ENCODE measurements around the gene PANK1.

Gene PANK1

GRCh38 chr10:89615112-89615511 lies 29.9 kb downstream of the PANK1 start:
- no peak for DNase-seq

DNA sequence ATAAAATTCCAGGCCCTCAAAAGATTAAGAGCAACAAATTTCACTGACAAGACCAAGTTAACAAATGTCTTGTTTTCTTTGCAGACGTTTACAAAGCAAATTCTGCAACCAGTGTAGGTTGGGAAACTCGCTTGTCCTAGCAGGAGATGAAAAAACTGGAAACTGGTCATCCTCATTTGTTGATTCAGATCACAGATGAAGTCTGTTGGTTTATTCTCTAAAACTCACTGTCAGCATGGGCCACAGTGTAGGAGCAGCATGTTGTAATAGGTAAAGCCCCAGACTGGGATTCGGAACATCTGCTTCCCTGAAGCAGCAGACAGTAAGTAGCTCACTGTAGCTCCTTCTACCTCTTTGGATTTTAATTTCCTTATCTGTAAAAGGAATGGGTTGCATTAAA lies 31.5 kb downstream of the PANK1 start:
- DNase-seq, result no peak

- DNase-seq, result no peak
Measured at GRCh38 chr10:89611282-89611681, 33.8 kb downstream of the PANK1 start.

- DNase-seq, result no peak
Measured at GRCh38 chr10:89609833-89610346, 35.2 kb downstream of the PANK1 start.

GRCh38 chr10:89604200-89604599 lies 40.8 kb downstream of the PANK1 start:
- DNase-seq, result no peak

GRCh38 chr10:89602919-89603318 lies 42.1 kb downstream of the PANK1 start:
- DNase-seq, result no peak

DNA sequence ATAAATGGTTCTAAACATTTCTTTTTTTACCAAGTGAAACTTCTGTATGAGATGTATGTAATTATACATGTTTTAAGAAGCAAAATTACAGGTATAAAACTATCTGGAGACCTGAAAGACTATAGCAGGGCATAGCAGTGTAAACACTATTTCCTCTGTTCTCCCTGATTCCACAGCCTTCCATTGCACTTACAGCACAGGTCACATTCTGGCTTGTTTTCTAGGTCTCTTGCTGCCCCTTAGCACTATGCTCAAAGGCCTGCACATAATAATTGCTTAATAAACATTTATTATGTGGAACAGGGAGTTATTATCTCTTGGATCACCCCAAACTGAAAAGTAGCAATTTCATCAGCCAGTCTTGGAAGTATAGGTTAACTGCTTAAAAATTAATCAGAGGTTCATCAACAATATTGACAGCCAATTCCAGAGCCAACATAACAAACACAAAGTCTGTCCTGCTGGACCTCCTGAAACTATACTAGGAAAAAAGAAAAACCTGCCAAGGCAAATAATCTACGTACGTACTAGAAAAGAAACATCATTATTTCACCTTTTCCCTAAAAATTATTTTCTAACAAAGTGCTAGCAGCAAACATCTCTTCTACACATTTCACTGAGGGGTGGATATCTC lies 43.2 kb downstream of the PANK1 start:
- no peak for DNase-seq

DNA sequence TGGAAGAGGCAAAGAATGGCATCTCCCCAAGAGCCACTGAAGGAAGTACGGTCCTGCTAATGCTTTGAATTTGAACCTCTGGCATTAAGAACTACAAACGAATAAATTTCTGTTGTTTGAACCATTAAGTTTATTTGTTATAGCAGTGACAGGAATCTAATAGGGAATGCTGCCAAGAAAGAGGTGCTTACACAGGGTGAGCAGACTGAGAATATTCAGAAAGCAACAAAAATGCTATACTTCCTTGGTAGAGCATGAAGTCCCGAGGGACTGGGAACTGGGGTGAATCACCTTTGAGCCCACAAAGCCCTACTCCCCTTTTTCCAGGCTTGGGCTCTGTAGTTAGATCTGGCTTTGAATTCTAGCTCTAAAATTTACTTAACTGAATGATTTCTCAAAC lies 45.0 kb downstream of the PANK1 start:
- no peak for DNase-seq

DNA sequence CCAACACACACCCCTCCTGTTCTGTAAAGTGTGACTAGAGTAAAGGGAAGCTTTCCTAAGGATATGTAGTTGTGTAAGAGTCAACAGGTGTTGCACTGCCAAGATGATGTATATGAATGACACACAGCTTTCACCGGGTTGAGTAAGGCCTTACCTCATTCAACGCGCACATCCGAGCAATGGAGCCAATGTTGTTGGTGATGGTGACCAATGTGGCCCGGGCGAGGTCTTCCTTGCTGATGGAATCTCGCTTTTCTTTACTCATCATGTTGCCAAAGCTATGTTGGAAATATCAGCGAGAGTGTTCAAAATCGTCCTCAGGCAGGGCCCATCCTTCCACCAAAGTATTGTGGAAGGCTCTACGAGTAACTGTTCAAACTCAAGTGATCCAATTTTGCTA lies 52.0 kb downstream of the PANK1 start:
- DNase-seq, result no peak

DNA sequence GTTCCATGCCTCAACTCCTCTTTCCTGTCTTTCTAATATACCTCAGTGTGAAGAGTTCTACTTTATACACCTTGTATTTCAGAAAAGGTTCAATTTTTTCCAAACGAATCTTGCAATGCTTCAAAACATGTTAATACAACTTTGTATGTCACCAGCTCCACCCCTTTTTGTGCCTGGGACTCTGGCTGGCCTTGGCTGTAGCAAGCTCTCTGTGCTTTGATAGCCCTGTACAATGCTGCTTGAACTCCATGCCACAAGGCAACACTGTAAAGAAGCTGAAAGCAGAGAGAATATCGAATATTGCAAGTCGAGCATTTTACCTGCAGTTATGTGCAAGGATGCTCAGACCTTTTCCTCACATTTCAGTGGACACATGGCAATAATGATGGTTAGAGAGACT lies 52.5 kb downstream of the PANK1 start:
- no peak for DNase-seq

DNA sequence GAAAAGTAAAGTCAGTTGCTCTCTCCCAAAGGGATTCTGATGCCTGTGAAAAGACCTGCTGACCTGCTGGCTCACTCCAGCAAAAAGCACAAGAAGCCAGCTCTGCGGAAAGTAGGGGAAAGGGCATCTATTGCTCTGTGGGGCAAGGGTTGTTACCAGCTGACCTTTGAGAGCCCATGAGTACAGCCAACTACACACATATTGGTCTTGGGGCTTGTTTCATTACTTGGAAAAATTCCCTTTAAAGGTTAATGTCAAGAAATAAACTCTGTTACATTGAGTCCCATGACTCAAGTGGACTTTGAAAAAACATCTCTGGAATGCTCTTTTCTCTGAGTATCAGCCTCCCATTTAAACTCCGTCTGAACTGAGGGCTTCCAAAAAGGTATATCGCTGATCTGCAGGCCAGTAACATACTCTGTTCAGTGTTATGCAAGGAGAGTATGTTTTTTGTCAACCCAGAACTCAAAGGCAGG lies 53.2 kb downstream of the PANK1 start:
- no peak for DNase-seq

GRCh38 chr10:89591111-89591795 lies 53.8 kb downstream of the PANK1 start:
- DNase-seq, result no peak

DNA sequence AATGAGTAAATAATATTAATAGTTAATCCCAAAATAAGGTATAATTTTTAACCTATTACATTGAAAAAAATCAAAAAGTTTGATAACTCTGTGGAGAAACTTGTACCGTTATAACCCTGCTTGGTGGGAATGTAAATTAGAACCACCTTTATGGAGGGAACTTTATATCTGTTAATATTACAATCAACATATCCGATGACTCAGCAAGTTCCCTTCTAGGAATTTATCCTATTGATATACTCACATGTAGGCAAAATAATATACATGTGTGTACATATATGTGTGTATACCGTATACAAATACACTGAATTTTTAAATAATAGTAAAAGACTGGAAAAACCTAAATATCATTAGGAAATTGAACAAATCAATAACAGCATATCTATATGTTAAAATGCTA lies 54.7 kb downstream of the PANK1 start:
- no peak for DNase-seq

DNA sequence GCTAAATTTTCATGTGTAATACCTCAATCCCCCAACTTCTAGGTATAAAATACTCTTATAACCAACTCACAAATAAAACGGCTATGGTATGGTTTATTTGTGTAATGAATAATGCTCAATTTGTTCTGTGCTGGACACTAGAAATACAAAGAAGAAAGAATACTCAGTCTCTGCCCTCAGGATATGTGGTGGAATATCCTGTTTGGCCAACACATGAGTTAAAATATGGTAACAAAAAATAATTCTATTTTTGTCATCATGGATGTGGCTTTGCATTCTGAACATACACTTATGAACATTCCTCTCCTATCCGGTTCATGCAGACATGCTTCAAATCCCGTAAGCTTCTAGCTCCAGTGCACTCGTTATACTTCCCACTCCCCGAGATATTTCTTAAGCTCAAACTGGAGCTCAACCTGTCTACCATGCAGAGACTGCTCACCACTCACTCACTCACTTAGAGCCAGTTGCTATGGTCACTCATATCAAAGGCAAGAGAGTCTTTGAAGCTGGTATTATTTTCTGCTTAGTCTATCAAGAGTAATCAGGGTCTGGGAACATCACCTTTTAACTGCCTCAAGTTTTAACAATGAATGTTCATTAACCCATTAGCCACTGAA lies 55.8 kb downstream of the PANK1 start:
- DNase-seq, result no peak

DNA sequence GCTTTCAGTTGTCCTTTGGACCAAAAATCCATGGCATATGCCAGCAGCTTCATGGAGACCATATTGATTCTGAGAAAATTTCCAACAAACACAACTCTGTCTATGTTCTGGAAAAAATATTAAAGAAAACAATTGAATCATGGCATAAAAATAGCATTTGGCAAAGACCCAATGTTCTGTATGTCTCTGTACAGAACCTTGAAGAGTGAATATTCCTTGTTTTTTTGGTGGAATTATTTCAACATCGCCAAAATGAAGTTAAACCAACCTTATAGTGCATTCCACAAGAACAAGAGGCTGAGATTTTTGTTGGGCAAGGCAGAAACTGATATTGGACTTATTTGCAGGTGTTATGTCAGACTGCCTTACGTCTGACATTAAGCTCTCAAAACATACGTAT lies 56.4 kb downstream of the PANK1 start:
- DNase-seq, result no peak

DNA sequence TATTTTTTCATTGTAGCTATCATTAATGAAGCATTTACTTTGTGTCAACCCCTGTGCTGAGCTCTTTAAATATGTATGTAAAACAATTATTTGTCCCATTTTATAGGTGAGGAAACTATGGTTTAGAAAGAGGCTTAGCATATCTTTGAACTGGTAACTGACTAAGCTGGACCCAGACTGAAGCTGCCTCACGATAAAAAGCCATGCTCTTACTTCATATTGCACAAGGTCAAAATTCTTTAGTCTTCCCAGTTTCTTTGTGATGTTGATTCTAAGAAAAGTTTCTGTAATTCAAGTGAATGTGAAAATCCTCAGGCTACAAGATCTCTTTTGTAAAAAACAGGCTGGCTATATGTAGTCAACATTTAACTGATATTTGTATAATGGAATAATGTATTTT lies 63.0 kb downstream of the PANK1 start:
- DNase-seq, result no peak

- DNase-seq, result no peak
Measured at GRCh38 chr10:89580243-89580642, 64.8 kb downstream of the PANK1 start.

DNA sequence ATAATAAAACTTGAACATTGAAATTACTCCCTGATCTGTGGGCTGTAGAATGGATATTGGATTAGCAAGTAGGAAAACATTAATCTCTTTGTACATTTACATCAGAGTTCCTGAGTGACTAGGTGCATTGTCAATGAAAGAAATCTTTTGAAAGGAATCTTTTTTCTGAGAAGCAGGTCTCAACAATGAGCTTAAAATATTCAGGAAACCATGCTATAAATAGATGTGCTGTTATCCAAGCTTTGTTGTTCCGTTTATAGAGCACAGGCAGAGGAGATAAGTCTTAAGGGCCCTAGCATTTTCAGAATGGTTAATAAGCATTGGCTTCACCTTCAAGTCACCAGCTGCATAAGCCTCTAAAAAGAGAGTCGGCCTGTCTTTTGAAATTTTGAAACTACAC lies 68.3 kb downstream of the PANK1 start:
- DNase-seq, result no peak

- no peak for DNase-seq
Measured at GRCh38 chr10:89576022-89576421, 69.0 kb downstream of the PANK1 start.

DNA sequence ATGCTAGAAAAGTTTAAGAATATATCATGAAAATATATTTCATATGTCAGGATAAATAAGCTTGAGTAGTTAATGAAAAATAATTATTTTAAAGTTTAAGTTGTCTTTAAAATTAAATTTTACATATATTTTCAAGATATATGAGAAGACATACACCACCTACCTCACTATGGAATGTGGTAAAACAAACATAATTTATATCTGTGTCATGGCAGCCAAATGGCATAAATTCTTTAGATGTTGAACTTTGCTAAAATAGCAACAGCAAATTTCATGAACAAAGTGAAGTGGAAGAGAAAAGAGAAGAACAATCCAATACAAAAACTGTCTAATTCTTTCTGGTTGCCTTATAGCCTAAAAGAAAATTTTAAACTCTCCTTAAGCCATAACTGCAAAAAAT lies 70.0 kb downstream of the PANK1 start:
- DNase-seq, result no peak

GRCh38 chr10:89574368-89574767 lies 70.7 kb downstream of the PANK1 start:
- DNase-seq, result no peak

- DNase-seq, result no peak
Measured at GRCh38 chr10:89567576-89568245, 77.3 kb downstream of the PANK1 start.

- peak; percentile 29 for DNase-seq
Measured at GRCh38 chr10:89566992-89567391, 78.0 kb downstream of the PANK1 start.

Measured in left hindlimb (tissue), 1 donor.